OCI-LY1 (cell line): Measurements from ENCODE around the gene NALCN.

Experiments
- H2AFZ ChIP-seq: fragments of 200-600 bp; sonication (generic), shearing (Covaris generic); 2 replicates; pipeline ENCODE4 v1.6.0; 2014; ENCODE audit warnings: antibody characterized with exemption, mild to moderate bottlenecking, low read length
- H3F3A ChIP-seq: fragments of 200-600 bp; sonication (generic), shearing (Covaris generic); 2 replicates; pipeline ENCODE4 v1.6.0; 2014; ENCODE audit warnings: mild to moderate bottlenecking, antibody characterized with exemption, low read length, moderate library complexity; ENCODE audit not compliant: insufficient read depth
- H3K27ac ChIP-seq: fragments of 200-600 bp; sonication (generic); 2 replicates; pipeline ENCODE4 v1.5.1; 2014; ENCODE audit warnings: low read length, mixed run types, mild to moderate bottlenecking, low read depth; ENCODE audit not compliant: poor library complexity, severe bottlenecking
- H3K27me3 ChIP-seq: fragments of 200-600 bp; sonication (generic); 2 replicates; pipeline ENCODE4 v1.6.0; 2014; ENCODE audit warnings: antibody characterized with exemption, mild to moderate bottlenecking, low read length, moderate library complexity; ENCODE audit not compliant: insufficient read depth
- H3K36me3 ChIP-seq: fragments of 200-600 bp; sonication (generic); 2 replicates; pipeline ENCODE4 v1.6.1; 2014; ENCODE audit warnings: mild to moderate bottlenecking, antibody characterized with exemption, low read length, moderate library complexity, mixed read lengths; ENCODE audit not compliant: insufficient read depth
- H3K4me1 ChIP-seq: fragments of 200-600 bp; sonication (generic); 2 replicates; pipeline ENCODE4 v1.5.1; 2014; ENCODE audit warnings: mild to moderate bottlenecking, low read length, moderate library complexity; ENCODE audit not compliant: insufficient read depth, severe bottlenecking
- H3K4me2 ChIP-seq: fragments of 200-600 bp; sonication (generic), shearing (Covaris generic); 2 replicates; pipeline ENCODE4 v1.6.1; 2014; ENCODE audit warnings: low read length
- H3K4me3 ChIP-seq: fragments of 200-600 bp; sonication (generic); 2 replicates; pipeline ENCODE4 v1.5.1; 2014; ENCODE audit warnings: low read length, low read depth, mild to moderate bottlenecking, mixed read lengths; ENCODE audit not compliant: poor library complexity, severe bottlenecking
- H3K79me2 ChIP-seq: fragments of 200-600 bp; shearing (Covaris generic); 2 replicates; pipeline ENCODE4 v1.6.1; 2016; ENCODE audit warnings: mixed run types, low read length, mixed read lengths; ENCODE audit not compliant: insufficient read depth
- H3K9ac ChIP-seq: fragments of 200-600 bp; sonication (generic), shearing (Covaris generic); 2 replicates; pipeline ENCODE4 v1.6.1; 2014; ENCODE audit warnings: mild to moderate bottlenecking, low read length, mixed read lengths
- H3K9me2 ChIP-seq: fragments of 200-600 bp; sonication (generic), shearing (Covaris generic); 2 replicates; pipeline ENCODE4 v1.6.1; 2014; ENCODE audit warnings: low read depth, mild to moderate bottlenecking, low read length, mixed read lengths
- H3K9me3 ChIP-seq: fragments of 200-600 bp; shearing (Covaris generic); 2 replicates; pipeline ENCODE4 v1.6.1; 2014; ENCODE audit warnings: low read length, mixed read lengths
- H4K20me1 ChIP-seq: fragments of 200-600 bp; sonication (generic), shearing (Covaris generic); 2 replicates; pipeline ENCODE4 v1.6.0; 2016; ENCODE audit warnings: mild to moderate bottlenecking, low read length; ENCODE audit not compliant: insufficient read depth
- CTCF ChIP-seq: fragments of 200-600 bp; sonication (generic), shearing (Covaris generic); IDR thresholded peaks from 2 replicates; pipeline ENCODE4 v1.5.1; 2017; ENCODE audit warnings: mild to moderate bottlenecking, antibody characterized with exemption, low read length, moderate library complexity, mixed read lengths
- EZH2 ChIP-seq: fragments of 200-600 bp; sonication (generic), shearing (Covaris generic); IDR thresholded peaks from 2 replicates; pipeline ENCODE4 v1.8.0; 2017; ENCODE audit warnings: borderline replicate concordance, mixed run types, mild to moderate bottlenecking, antibody characterized with exemption, low read length, moderate library complexity, mixed read lengths

The NALCN gene

GRCh38 chr13:101123028-101123427 is 293.3 kb downstream of the NALCN start:
- Histone ChIP-seq H3F3A (no peaks in the 10 kb centered on the region), H3K4me1 (no peaks in the 10 kb centered on the region), H4K20me1 (no peaks in the 10 kb centered on the region), H3K79me2 (no peaks in the 10 kb centered on the region), H3K9ac (no peak overlapping the region), H3K4me2 (no peak overlapping the region), H3K27me3 (no peaks in the 10 kb centered on the region; the same call in 1 of the 2 replicates), H3K9me2 (no peaks in the 10 kb centered on the region), H3K27ac (no peak overlapping the region), H3K4me3 (no peak overlapping the region), H3K9me3 (no peaks in the 10 kb centered on the region), H3K36me3 (no peaks in the 10 kb centered on the region), H2AFZ (no peak overlapping the region)
- no peak for TF ChIP-seq CTCF
- TF ChIP-seq EZH2 = no peak

GRCh38 chr13:101121608-101122007 is 294.7 kb downstream of the NALCN start:
- TF ChIP-seq CTCF (no peak), EZH2 (no peak)
- H3K36me3 ChIP-seq = no peaks in the 10 kb centered on the region
- H3K79me2 ChIP-seq = no peaks in the 10 kb centered on the region
- no peaks in the 10 kb centered on the region for H3K9me3 ChIP-seq
- H3K9ac ChIP-seq = no peak overlapping the region
- no peak overlapping the region for H3K4me3 ChIP-seq
- no peaks in the 10 kb centered on the region for H3K4me1 ChIP-seq
- H3K9me2 ChIP-seq = no peaks in the 10 kb centered on the region
- H3F3A ChIP-seq = no peaks in the 10 kb centered on the region
- H3K27ac ChIP-seq = no peak overlapping the region
- no peaks in the 10 kb centered on the region; the same call in 1 of the 2 replicates for H3K27me3 ChIP-seq
- no peaks in the 10 kb centered on the region for H4K20me1 ChIP-seq
- H2AFZ ChIP-seq = no peak overlapping the region
- no peak overlapping the region for H3K4me2 ChIP-seq

- H3K27ac ChIP-seq = no peak overlapping the region
- no peak overlapping the region for H3K4me3 ChIP-seq
- H3K9me3 ChIP-seq = no peaks in the 10 kb centered on the region
- no peaks in the 10 kb centered on the region for H3K79me2 ChIP-seq
- TF ChIP-seq CTCF (no peak), EZH2 (no peak)
- H3F3A ChIP-seq = no peaks in the 10 kb centered on the region
- no peaks in the 10 kb centered on the region for H3K9me2 ChIP-seq
- no peak overlapping the region for H2AFZ ChIP-seq
- no peaks in the 10 kb centered on the region for H3K36me3 ChIP-seq
- no peaks in the 10 kb centered on the region for H4K20me1 ChIP-seq
- no peaks in the 10 kb centered on the region for H3K27me3 ChIP-seq
- H3K4me2 ChIP-seq = no peak overlapping the region
- no peak overlapping the region for H3K9ac ChIP-seq
- H3K4me1 ChIP-seq = no peaks in the 10 kb centered on the region
Observed at GRCh38 chr13:101120007-101120406, 296.3 kb downstream of the NALCN start.
